ENCODE results near the gene PAGE2B. TPM values are rescaled to one million over a fixed set of nuclear protein-coding genes. Genes with fewer than 3 reads are reported as not detected.
"Not testable (repeated sequence)": the region's sequence is repeated elsewhere in the genome, so short reads cannot be mapped to it uniquely, and the experiment has no call there.

PAGE2B gene
- total and polyA plus RNA-seq, 9 of the 15 experiments (the other 6 are each of a cell fraction or from before 2014, with no cell fraction given) = 1.8 to 36.0 (median 16.5) TPM

- Histone ChIP-seq H2AFZ (ENCODE audit: low read depth, low read length) (no peak overlapping the region), H3K4me1 (replicated peaks in 1 of 2; ENCODE audit: control insufficient read depth in 2 of 2, insufficient read depth in 2 of 2, low read length in 2 of 2) (no peaks in the 10 kb centered on the region), H4K20me1 (replicated peaks; ENCODE audit: control insufficient read depth, insufficient read depth, low read length) (no peaks in the 10 kb centered on the region), H3K27ac (ENCODE audit: extremely low read depth, low read depth, low read length) (no peak overlapping the region), H3K36me3 (ENCODE audit: control insufficient read depth, insufficient read depth, low read length) (no peaks in the 10 kb centered on the region), H3K9ac (ENCODE audit: insufficient read depth in 1 of 2, low read depth in 2 of 2, low read length in 2 of 2) (no peak overlapping the region), H3K27me3 (ENCODE audit: control insufficient read depth in 2 of 2, insufficient read depth in 2 of 2, low read length in 2 of 2) (no peaks in the 10 kb centered on the region), H3K9me1 (ENCODE audit: control insufficient read depth, insufficient read depth, low read length) (no peaks in the 10 kb centered on the region), H3K9me3 (replicated peaks; ENCODE audit: control insufficient read depth, insufficient read depth, low read depth, low read length) (no peaks in the 10 kb centered on the region), H3K79me2 (ENCODE audit: control insufficient read depth, insufficient read depth, low read length) (no peaks in the 10 kb centered on the region), H3K4me3 (no peak overlapping the region), H3K4me2 (ENCODE audit: insufficient read depth, low read length) (no peak overlapping the region)
- in situ Hi-C loops (cut with MboI) = no loop called here
- intact Hi-C loops (cut with micrococcal nuclease) = no loop called here
- no peak for DNase-seq (ENCODE audit: extremely low read depth in 1 of 4, low spot score in 3 of 4)
- TF ChIP-seq RBM39 (optimal IDR thresholded peaks at IDR 0.05; ENCODE audit: low read depth, low read length) = no peak
- no peak for TF ChIP-seq PRMT5 (CRISPR knock-in tag; IDR thresholded peaks at IDR 0.05)
- TF ChIP-seq, protein P1, sequence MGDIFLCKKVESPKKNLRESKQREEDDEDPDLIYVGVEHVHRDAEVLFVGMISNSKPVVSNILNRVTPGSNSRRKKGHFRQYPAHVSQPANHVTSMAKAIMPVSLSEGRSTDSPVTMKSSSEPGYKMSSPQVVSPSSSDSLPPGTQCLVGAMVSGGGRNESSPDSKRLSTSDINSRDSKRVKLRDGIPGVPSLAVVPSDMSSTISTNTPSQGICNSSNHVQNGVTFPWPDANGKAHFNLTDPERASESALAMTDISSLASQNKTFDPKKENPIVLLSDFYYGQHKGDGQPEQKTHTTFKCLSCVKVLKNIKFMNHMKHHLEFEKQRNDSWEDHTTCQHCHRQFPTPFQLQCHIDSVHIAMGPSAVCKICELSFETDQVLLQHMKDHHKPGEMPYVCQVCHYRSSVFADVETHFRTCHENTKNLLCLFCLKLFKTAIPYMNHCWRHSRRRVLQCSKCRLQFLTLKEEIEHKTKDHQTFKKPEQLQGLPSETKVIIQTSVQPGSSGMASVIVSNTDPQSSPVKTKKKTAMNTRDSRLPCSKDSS (IDR thresholded peaks at IDR 0.05; ENCODE audit: low read depth, partially characterized antibody) = no peak
- ATAC-seq = no peak
- BruUV-seq (replicated peaks) = no TSS peak
- 50% methylated on average over 2 of the region's 6 CpGs for WGBS (ENCODE audit: insufficient coverage, low coverage, missing lambda C conversion rate)
- ChIA-PET POLR2A (no interaction called here), CTCF (ENCODE audit: low intra/inter-chr PET ratio) (no interaction called here)
- no peak for FAIRE-seq
Measured at GRCh38 chrX:55041514-55041913, 33.3 kb upstream of the PAGE2B start.

- 12% methylated on average over 2 of the region's 2 CpGs for WGBS (ENCODE audit: insufficient coverage, low coverage, missing lambda C conversion rate)
- ATAC-seq; POLR2A ChIA-PET; H3K27ac ChIP-seq (ENCODE audit: extremely low read depth, low read depth, low read length); H3K4me2 ChIP-seq (ENCODE audit: insufficient read depth, low read length); H3K9ac ChIP-seq (ENCODE audit: insufficient read depth in 1 of 2, low read depth in 2 of 2, low read length in 2 of 2); H2AFZ ChIP-seq (ENCODE audit: low read depth, low read length); BruUV-seq (replicated peaks); CTCF ChIA-PET (ENCODE audit: low intra/inter-chr PET ratio); H3K9me3 ChIP-seq (replicated peaks; ENCODE audit: control insufficient read depth, insufficient read depth, low read depth, low read length); FAIRE-seq; H3K36me3 ChIP-seq (ENCODE audit: control insufficient read depth, insufficient read depth, low read length); DNase-seq (ENCODE audit: extremely low read depth in 1 of 4, low spot score in 3 of 4); H3K4me1 ChIP-seq (replicated peaks in 1 of 2; ENCODE audit: control insufficient read depth in 2 of 2, insufficient read depth in 2 of 2, low read length in 2 of 2); H4K20me1 ChIP-seq (replicated peaks; ENCODE audit: control insufficient read depth, insufficient read depth, low read length); H3K9me1 ChIP-seq (ENCODE audit: control insufficient read depth, insufficient read depth, low read length); H3K79me2 ChIP-seq (ENCODE audit: control insufficient read depth, insufficient read depth, low read length); H3K27me3 ChIP-seq (ENCODE audit: control insufficient read depth in 2 of 2, insufficient read depth in 2 of 2, low read length in 2 of 2); H3K4me3 ChIP-seq: not testable (repeated sequence)
- in situ Hi-C loops (cut with MboI) (loop anchor here (25.0 kb wide), 1 partner anchor 413 kb away; no protein-coding TSS in a partner anchor), intact Hi-C loops (cut with micrococcal nuclease) (loop anchor here (10.0 kb wide), 3 partner anchors 46 to 406 kb away; partner anchors contain the start of gene APEX2)
- TF ChIP-seq ZNF507 (tag; conservative IDR thresholded peaks at IDR 0.05) = peak; percentile 95
- TF ChIP-seq ZNF354B (CRISPR knock-in tag; IDR thresholded peaks at IDR 0.05) = peak; percentile 67; the same call in 1 of the 2 replicates
Measured at GRCh38 chrX:55050599-55050998, 24.2 kb upstream of the PAGE2B start.
